T-helper 1 cell treated with Interleukin-12 subunit alpha and Interleukin-12 subunit beta and Interleukin-4 antibody, amounts not matched to agents 30 μg/mL and 1 μg/mL, for 36 hours (primary cell): ENCODE results near the gene KRT84.

Source experiments
- H3K27ac Mint-ChIP-seq: one replicate; pipeline ENCODE4 v1.8.0; 2021; ENCODE audit warnings: mild to moderate bottlenecking, mixed read lengths
- H3K27me3 Mint-ChIP-seq: one replicate; pipeline ENCODE4 v1.8.0; 2021; ENCODE audit warnings: low read depth, mixed read lengths
- H3K36me3 Mint-ChIP-seq: one replicate; pipeline ENCODE4 v1.8.0; 2021; ENCODE audit warnings: low read depth, mixed read lengths
- H3K4me1 Mint-ChIP-seq: one replicate; pipeline ENCODE4 v1.8.0; 2021; ENCODE audit warnings: low read depth, mixed read lengths
- H3K4me3 Mint-ChIP-seq: one replicate; pipeline ENCODE4 v1.8.0; 2021; ENCODE audit warnings: mild to moderate bottlenecking, moderate library complexity, mixed read lengths
- H3K9me3 Mint-ChIP-seq: one replicate; pipeline ENCODE4 v1.8.0; 2021; ENCODE audit warnings: mixed read lengths

Gene KRT84

DNA sequence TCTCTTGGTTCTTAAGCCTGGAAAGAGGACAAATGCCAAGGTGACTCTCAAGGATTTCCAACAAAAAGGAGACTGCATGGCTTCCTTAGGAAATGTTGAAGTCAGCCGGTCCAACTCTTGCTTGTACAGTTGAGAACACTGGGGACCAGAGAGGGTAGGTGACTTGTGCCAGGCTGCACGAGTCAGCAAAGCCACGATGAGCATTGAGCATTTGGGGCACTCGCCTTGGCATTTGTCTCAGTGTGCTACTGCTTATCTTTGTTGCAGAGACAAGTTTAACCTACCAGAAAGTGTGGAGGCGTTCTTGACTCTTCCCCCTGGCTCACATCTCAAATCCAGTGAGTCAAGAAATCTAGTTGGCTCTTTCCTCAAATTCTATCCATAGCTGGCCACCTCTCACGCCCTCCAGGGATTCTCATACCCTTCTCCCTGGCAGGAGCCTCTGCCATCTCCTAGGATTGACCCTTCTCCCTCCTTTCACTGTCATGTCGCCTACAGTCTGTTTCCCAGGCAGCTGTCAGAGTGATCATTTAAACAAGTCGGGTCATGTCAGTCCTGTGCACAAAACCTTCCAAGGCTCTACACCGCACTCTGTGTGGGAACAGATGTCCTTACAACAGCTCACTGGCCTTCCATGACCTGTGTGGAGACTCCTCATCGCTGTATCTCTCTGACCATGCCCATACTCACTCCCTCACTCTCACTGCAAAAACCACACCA, 47.1 kb downstream of the KRT84 start:
- H3K27ac Mint-ChIP-seq, result no peak overlapping the region
- H3K9me3 Mint-ChIP-seq, result no peaks in the 10 kb centered on the region
- H3K4me3 Mint-ChIP-seq, result no peak overlapping the region
- H3K27me3 Mint-ChIP-seq, result peaks cover 7% of the 10 kb centered on the region
- H3K4me1 Mint-ChIP-seq, result peaks cover 2% of the 10 kb centered on the region
- H3K36me3 Mint-ChIP-seq, result no peaks in the 10 kb centered on the region

DNA sequence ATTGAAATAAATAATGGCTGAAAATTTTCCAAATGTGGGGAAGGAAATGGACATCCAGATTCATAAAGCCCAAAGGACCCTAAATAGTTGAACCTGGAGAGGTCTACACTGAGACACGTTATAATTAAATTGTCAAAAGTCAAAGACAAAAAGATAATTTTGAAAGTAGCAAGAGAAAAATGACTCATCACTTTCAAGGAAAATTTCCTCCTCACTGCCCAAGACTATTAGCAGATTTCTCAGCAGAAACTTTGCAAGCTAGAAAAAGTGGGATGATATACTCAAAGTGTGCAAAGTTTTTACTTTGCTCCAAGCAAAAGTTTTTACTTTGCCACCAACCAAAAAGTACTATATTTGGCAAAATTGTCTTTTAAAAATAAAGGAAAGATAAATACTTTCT, 48.4 kb downstream of the KRT84 start:
- no peaks in the 10 kb centered on the region for H3K9me3 Mint-ChIP-seq
- no peaks in the 10 kb centered on the region for H3K36me3 Mint-ChIP-seq
- peaks cover 12% of the 10 kb centered on the region for H3K27me3 Mint-ChIP-seq
- no peak overlapping the region for H3K27ac Mint-ChIP-seq
- H3K4me3 Mint-ChIP-seq, result no peak overlapping the region
- peaks cover 2% of the 10 kb centered on the region for H3K4me1 Mint-ChIP-seq

DNA sequence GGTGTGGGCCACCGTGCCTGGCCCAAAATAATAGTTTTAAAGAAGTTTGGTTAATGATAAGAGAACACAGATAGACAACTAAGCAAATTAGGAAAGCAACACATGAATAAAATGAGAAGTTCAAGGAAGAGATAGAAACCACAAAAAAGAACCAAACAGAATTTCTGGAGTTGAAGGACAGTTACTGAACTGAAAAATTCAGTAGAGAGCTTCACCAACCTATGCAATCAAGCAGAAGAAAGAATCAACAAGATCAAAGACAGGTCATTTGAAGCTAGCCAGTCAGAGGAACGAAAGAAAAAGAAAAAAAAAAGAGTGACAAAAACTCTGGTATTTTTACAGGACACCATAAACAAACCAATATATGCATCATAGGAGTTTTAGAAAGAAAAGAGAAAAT, 48.8 kb downstream of the KRT84 start:
- H3K4me1 Mint-ChIP-seq, result peaks cover 2% of the 10 kb centered on the region
- no peak overlapping the region for H3K4me3 Mint-ChIP-seq
- no peaks in the 10 kb centered on the region for H3K9me3 Mint-ChIP-seq
- H3K27me3 Mint-ChIP-seq, result peaks cover 15% of the 10 kb centered on the region
- H3K27ac Mint-ChIP-seq, result no peak overlapping the region
- H3K36me3 Mint-ChIP-seq, result no peaks in the 10 kb centered on the region

DNA sequence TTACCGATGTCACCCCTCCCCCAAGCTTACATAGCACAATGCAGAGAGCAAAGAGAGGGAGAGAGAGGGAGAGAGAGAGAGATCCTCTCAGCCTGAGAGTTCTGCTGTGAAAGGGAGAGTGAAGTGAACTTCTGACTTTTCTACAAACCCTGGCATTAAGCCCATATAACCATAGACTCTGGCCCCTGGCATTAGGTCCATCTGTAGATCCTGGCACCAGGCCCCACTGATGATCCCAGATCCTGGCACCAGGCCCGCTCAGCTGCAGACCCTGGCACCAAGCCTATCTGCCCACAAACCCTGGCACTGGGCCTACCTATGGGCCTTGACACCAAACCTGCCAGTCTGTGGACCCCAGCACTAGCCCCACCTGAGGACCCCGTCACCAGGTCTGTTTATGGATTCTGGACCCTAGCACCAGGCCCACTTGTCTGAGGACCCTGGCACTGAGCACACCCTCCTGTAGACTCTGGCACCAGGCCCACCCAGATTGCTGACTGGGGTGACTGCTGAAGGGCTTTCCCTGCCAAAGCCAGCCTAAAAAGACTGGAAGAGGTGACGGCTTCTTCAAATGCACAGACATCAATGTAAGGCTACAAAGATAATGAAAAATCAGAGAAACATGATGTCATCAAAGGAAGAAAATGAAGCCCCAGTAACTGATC, 49.7 kb downstream of the KRT84 start:
- Mint-ChIP-seq H3K27me3 (peaks cover 15% of the 10 kb centered on the region), H3K4me1 (peaks cover 2% of the 10 kb centered on the region), H3K36me3 (no peaks in the 10 kb centered on the region), H3K27ac (no peak overlapping the region), H3K9me3 (no peaks in the 10 kb centered on the region), H3K4me3 (no peak overlapping the region)

DNA sequence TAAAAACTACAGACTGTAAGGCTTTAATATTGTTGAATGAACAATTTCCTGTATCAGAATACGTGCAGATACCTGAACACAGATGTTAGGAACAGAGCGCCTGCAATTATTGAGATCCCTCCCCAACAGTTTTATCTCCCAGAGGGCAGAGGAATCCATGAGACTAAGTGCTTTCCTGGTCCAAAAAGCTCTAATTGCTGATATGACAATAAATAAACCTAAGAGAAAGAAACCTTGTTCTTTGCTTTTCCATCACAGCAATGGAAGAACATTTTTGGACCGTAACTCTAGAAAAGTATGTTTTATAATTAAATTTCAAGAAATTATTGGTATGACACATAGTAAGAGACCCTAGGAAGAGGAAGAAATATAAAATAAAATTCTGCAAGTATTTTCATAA, 51.3 kb downstream of the KRT84 start:
- no peaks in the 10 kb centered on the region for H3K36me3 Mint-ChIP-seq
- peaks cover 21% of the 10 kb centered on the region for H3K27me3 Mint-ChIP-seq
- peaks cover 2% of the 10 kb centered on the region for H3K4me1 Mint-ChIP-seq
- no peak overlapping the region for H3K4me3 Mint-ChIP-seq
- H3K27ac Mint-ChIP-seq, result no peak overlapping the region
- no peaks in the 10 kb centered on the region for H3K9me3 Mint-ChIP-seq

DNA sequence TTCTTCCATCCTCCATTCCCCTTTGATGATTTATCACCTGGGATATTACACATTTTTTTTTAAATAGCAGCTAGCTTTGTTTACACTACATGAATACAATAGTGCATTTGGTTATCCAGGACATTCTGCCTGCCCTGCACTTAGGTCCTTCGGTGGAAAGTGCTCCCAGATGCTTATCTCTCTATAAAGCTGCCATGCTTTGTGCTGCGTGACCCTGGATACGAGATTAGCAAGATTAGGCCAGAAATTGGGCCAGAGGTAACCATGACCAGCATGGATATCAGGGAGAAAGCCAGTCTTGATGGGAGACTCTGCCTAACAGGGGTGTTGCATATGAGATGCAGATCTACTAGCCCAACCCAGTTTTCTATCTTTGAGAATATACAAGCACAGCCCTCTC, 52.1 kb downstream of the KRT84 start:
- Mint-ChIP-seq H3K36me3 (no peaks in the 10 kb centered on the region), H3K27ac (no peak overlapping the region), H3K4me3 (no peak overlapping the region), H3K4me1 (peaks cover 2% of the 10 kb centered on the region), H3K27me3 (peaks cover 21% of the 10 kb centered on the region), H3K9me3 (no peaks in the 10 kb centered on the region)

DNA sequence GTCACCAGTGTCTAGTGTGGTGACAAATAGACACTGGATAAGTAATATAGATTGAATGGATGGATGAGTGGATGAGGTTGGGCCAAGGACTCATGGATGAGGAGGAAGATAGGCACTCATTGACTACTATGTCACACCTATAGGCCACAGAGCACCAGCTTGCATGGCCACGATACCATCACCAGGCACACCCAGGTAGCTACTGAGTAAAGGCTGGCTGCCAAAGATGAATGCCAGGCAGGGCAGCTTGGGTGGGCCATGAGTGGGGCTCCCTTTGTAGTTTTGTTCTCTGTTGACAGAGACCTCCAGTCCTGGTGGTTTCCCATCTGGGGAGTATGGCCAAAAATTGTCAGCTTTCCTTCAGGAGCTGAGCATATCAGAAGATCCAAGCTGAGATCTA, 53.1 kb downstream of the KRT84 start:
- Mint-ChIP-seq H3K27me3 (peaks cover 21% of the 10 kb centered on the region), H3K9me3 (no peaks in the 10 kb centered on the region), H3K4me1 (peaks cover 5% of the 10 kb centered on the region), H3K36me3 (no peaks in the 10 kb centered on the region), H3K4me3 (no peak overlapping the region), H3K27ac (no peak overlapping the region)

DNA sequence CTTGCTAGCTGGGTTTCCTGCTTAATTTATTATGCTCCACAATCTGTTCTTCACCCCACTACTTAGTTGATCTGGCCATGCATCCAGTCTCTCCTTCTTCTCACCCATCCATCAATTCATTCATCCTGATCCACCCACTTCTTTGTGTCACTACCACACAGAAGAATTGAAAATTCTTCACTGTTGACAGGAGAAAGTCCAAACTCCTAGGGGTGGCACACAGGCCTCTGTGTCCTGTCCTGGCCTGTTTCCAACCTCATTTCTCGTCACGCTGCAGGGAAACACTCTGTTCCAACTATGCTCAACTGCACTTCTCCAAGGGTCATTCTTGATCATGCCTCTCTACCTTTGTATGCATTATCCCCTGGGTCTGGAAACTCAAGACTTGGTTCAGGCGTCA, 53.6 kb downstream of the KRT84 start:
- Mint-ChIP-seq H3K4me1 (peaks cover 8% of the 10 kb centered on the region), H3K9me3 (no peaks in the 10 kb centered on the region), H3K4me3 (no peak overlapping the region), H3K36me3 (no peaks in the 10 kb centered on the region), H3K27ac (no peak overlapping the region), H3K27me3 (peaks cover 21% of the 10 kb centered on the region)

DNA sequence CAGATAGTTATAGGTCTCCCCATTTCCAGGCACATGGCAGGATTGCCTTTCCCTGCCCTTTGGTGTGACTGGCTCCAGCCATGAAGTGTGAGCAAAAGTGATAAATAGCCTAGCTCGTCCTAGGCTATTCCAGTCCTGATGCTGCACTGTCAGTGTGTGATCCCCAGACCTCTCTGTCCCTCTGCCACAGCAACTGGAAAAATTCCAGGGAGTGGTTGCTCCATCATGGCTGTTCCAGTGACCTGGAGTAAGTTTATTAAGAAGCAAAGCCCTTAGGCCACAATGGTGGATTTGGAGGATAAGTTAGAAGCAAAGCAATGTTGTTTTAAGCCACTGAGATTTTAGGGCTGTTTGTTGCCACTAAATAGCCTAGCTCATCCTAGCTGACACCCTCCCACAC, 54.4 kb downstream of the KRT84 start:
- peaks cover 21% of the 10 kb centered on the region for H3K27me3 Mint-ChIP-seq
- H3K4me1 Mint-ChIP-seq, result peaks cover 6% of the 10 kb centered on the region
- no peaks in the 10 kb centered on the region for H3K36me3 Mint-ChIP-seq
- no peak overlapping the region for H3K27ac Mint-ChIP-seq
- H3K4me3 Mint-ChIP-seq, result no peak overlapping the region
- no peaks in the 10 kb centered on the region for H3K9me3 Mint-ChIP-seq

DNA sequence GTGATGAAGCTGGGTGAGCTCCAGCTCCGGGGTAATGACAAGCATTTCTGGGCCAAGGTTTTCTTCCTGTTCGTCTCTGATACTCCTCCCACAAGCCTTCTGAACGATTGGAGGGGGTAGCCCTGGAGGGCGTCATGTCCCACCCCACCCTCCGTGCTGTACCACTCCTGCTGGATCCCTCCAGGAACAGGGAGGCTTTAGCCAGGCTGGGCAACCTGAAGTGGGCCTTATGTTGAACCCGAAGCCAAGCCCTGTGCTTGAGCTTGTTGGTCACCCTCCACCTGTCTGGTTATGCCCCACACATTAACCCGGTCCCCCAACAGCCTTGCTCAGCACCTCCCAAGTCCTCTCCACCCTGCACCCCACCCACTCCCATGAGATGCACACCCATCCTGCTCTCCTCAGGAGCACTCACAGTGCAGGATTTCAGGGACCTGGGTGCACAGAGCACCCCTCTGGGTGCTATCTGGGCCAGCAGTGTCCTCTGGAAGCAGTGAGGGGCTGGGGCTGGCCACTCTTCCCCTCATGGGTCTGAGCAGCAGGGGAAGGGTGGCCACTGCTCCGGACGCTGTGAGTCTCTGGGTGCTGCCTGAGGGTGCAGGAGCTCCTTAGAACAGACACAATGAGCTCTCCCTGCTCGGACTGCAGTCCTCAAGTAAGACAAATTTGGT, 57.5 kb downstream of the KRT84 start:
- Mint-ChIP-seq H3K27ac (no peak overlapping the region), H3K36me3 (no peaks in the 10 kb centered on the region), H3K9me3 (no peaks in the 10 kb centered on the region), H3K4me1 (peaks cover 6% of the 10 kb centered on the region), H3K4me3 (no peak overlapping the region), H3K27me3 (peaks cover 29% of the 10 kb centered on the region)
